Kidney (tissue), 14 donors: ENCODE results near the gene NPB. TPM values are rescaled to one million over a fixed set of nuclear protein-coding genes. Genes with fewer than 3 reads are reported as not detected.

Experiments
- DNase-seq, 5 donors: peaks; one replicate each; pipeline ENCODE4 v3.0.0-alpha.2; 2013 to 2020
- FAIRE-seq: peaks from 2 replicates; lab custom pipeline; 2012; peaks lifted over from hg19 to GRCh38; lab: Jason Lieb, UNC
- H3K27ac ChIP-seq, 2 donors: one replicate each; pipeline ENCODE4 v1.7.0; 2013; ENCODE audit warnings: low read depth in 2 of 2, low read length in 2 of 2, inconsistent platforms in 1 of 2
- H3K27me3 ChIP-seq: one replicate; pipeline ENCODE4 v1.7.1; 2013; ENCODE audit warnings: low read length, inconsistent platforms; ENCODE audit not compliant: control insufficient read depth, insufficient read depth
- H3K36me3 ChIP-seq, 3 donors: one replicate each; pipeline versions ENCODE4 v1.7.0 to v1.7.1; 2013; ENCODE audit warnings: low read length in 3 of 3, control low read depth in 1 of 3, inconsistent platforms in 1 of 3; ENCODE audit not compliant: insufficient read depth in 3 of 3, control insufficient read depth in 2 of 3
- H3K4me1 ChIP-seq, 3 donors: one replicate each; pipeline versions ENCODE4 v1.7.0 to v1.7.1; 2013; ENCODE audit warnings: low read length in 3 of 3, inconsistent platforms in 1 of 3, low read depth in 1 of 3; ENCODE audit not compliant: control insufficient read depth in 2 of 3, insufficient read depth in 2 of 3
- H3K4me3 ChIP-seq, 3 donors: one replicate each; pipeline versions ENCODE4 v1.7.0 to v1.8.1; 2013; ENCODE audit warnings: low read length in 3 of 3, control low read depth in 1 of 3, inconsistent platforms in 1 of 3
- H3K9ac ChIP-seq, 3 donors: one replicate each; pipeline versions ENCODE4 v1.7.0 to v1.7.1; 2013; ENCODE audit warnings: low read length in 3 of 3, control low read depth in 1 of 3, inconsistent platforms in 1 of 3
- H3K9me3 ChIP-seq, 3 donors: one replicate each; pipeline versions ENCODE4 v1.7.0 to v1.7.1; 2013; ENCODE audit warnings: low read length in 3 of 3, control low read depth in 1 of 3, inconsistent platforms in 1 of 3; ENCODE audit not compliant: control insufficient read depth in 2 of 3, insufficient read depth in 1 of 3
- CTCF ChIP-seq: IDR thresholded peaks from 3 replicates; pipeline ENCODE4 v1.5.1; 2012; ENCODE audit warnings: mild to moderate bottlenecking, moderate library complexity, borderline replicate concordance; ENCODE audit not compliant: insufficient read depth; ENCODE audit errors: extremely low read depth
- intact Hi-C: fragments of 100-400 bp; cut with DNase I; formaldehyde crosslinking; loops from one replicate; pipeline ENCODE4 v1.11.1; 2022
- polyA plus RNA-seq: library from polyadenylated mRNA; stranded (reverse); fragments of 350-450 nt; fragmentation: Illumina TruSeq; extraction: RNeasy Lipid Tissue Mini Kit (QIAGEN cat#74804); gene quantifications from one replicate; pipeline ENCODE4 v1.2.3, GENCODE V29; 2014; ENCODE audit warnings: low read depth, low replicate concordance; ENCODE audit not compliant: insufficient read depth
- total RNA-seq: library from RNA; stranded (reverse); fragmentation: NEBNext Ultra II Directional; extraction: Animal tissue kit (Norgen Biotek cat#: 25700); gene quantifications from one replicate; pipeline ENCODE4 v1.2.1, GENCODE V29; 2021
- donor health status: control.
- donor health status: control.
- donor health status: control.
- donor health status: control.
- donor health status: control.
- donor health status: DM: yes; HTN: yes; CAD: no.
- donor health status: Normal renal cell carcinoma (clear cell type).

Gene NPB
- total and polyA plus RNA-seq, 2 donors from 2014 or later, result 0.66 to 1.4 TPM

GRCh38 chr17:81865358-81865732 lies 36.7 kb upstream of the NPB start:
- Histone ChIP-seq H3K9me3 (no peaks in the 10 kb centered on the region), H3K4me1 (peaks cover 0 to 45% (median 35%) of the 10 kb centered on the region in 3 donors), H3K27me3 (no peaks in the 10 kb centered on the region), H3K9ac (no peak overlapping the region), H3K27ac (peak overlapping the region; percentile 61 to 86), H3K36me3 (peaks cover 0 to 10% (median 0%) of the 10 kb centered on the region in 3 donors), H3K4me3 (no peak overlapping the region)
- TF ChIP-seq CTCF, result no peak
- DNase-seq (no peak), FAIRE-seq (no peak)
- intact Hi-C loops, result no loop called here

- no peak for TF ChIP-seq CTCF
- peak overlapping the region in 1 of 3 donors; percentile 34 for H3K9ac ChIP-seq
- no peaks in the 10 kb centered on the region for H3K27me3 ChIP-seq
- H3K9me3 ChIP-seq, result no peaks in the 10 kb centered on the region
- peaks cover 0 to 10% (median 0%) of the 10 kb centered on the region in 3 donors for H3K36me3 ChIP-seq
- H3K27ac ChIP-seq, result peak overlapping the region; percentile 61 to 86
- no peak overlapping the region for H3K4me3 ChIP-seq
- intact Hi-C loops, result no loop called here
- no peak for FAIRE-seq
- peak in 1 of 5 donors; percentile 87 for DNase-seq
- H3K4me1 ChIP-seq, result peaks cover 0 to 45% (median 35%) of the 10 kb centered on the region in 3 donors
Observed at GRCh38 chr17:81865733-81866439, 36.2 kb upstream of the NPB start.

- Histone ChIP-seq H3K36me3 (peaks cover 0 to 10% (median 0%) of the 10 kb centered on the region in 3 donors), H3K9ac (peak overlapping the region in 1 of 3 donors; percentile 34), H3K27ac (peak overlapping the region; percentile 44 to 86), H3K4me1 (peaks cover 0 to 45% (median 35%) of the 10 kb centered on the region in 3 donors), H3K9me3 (no peaks in the 10 kb centered on the region), H3K27me3 (no peaks in the 10 kb centered on the region), H3K4me3 (no peak overlapping the region)
- intact Hi-C loops, result no loop called here
- peak in 1 of 5 donors; percentile 72 for DNase-seq
- FAIRE-seq, result no peak
- TF ChIP-seq CTCF, result no peak
Observed at GRCh38 chr17:81866440-81867169, 35.4 kb upstream of the NPB start.
